SU-DHL-6 (cell line): ENCODE results near the gene ZFAND3.

ENCODE experiments used
- H2AFZ ChIP-seq: fragments of 200-600 bp; sonication (generic); 2 replicates; pipeline ENCODE4 v1.6.1; 2014; ENCODE audit warnings: low read depth, mild to moderate bottlenecking, moderate library complexity, mixed read lengths, antibody characterized with exemption, low read length; ENCODE audit not compliant: severe bottlenecking
- H3F3A ChIP-seq: fragments of 200-600 bp; shearing (Covaris generic); 2 replicates; pipeline ENCODE4 v1.6.0; 2016; ENCODE audit warnings: antibody characterized with exemption, mild to moderate bottlenecking; ENCODE audit not compliant: insufficient read depth
- H3K27ac ChIP-seq: fragments of 200-600 bp; sonication (generic); 2 replicates; pipeline ENCODE4 v1.5.1; 2016; ENCODE audit warnings: low read depth, mild to moderate bottlenecking, low read length, moderate library complexity, mixed read lengths
- H3K27me3 ChIP-seq: fragments of 200-600 bp; sonication (generic), shearing (Covaris generic); 2 replicates; pipeline ENCODE4 v1.6.0; 2014; ENCODE audit warnings: mild to moderate bottlenecking, low read length
- H3K36me3 ChIP-seq: fragments of 200-600 bp; sonication (generic); 2 replicates; pipeline ENCODE4 v1.6.1; 2014; ENCODE audit warnings: mild to moderate bottlenecking, low read length, mixed read lengths
- H3K4me2 ChIP-seq: fragments of 300-600, 200-600 bp; shearing (Covaris generic), sonication (generic); 2 replicates; pipeline ENCODE4 v1.6.0; 2014; ENCODE audit warnings: low read length, low read depth, mild to moderate bottlenecking; ENCODE audit not compliant: poor library complexity, severe bottlenecking
- H3K4me3 ChIP-seq: fragments of 200-600 bp; sonication (generic); 2 replicates; pipeline ENCODE4 v1.5.1; 2014; ENCODE audit warnings: antibody characterized with exemption, low read length, mild to moderate bottlenecking, mixed read lengths; ENCODE audit not compliant: insufficient read depth, poor library complexity, severe bottlenecking
- H3K79me2 ChIP-seq: fragments of 200-600 bp; sonication (generic); 2 replicates; pipeline ENCODE4 v1.6.1; 2014; ENCODE audit warnings: mild to moderate bottlenecking, low read length, moderate library complexity; ENCODE audit not compliant: insufficient read depth
- H3K9ac ChIP-seq: fragments of 200-600 bp; sonication (generic); 2 replicates; pipeline ENCODE4 v1.7.0; 2014; ENCODE audit warnings: mild to moderate bottlenecking, low read length
- H3K9me2 ChIP-seq: fragments of 200-600 bp; sonication (generic); replicated peaks from 2 replicates; pipeline ENCODE4 v1.6.1; 2014; ENCODE audit warnings: low read length; ENCODE audit not compliant: insufficient read depth
- H3K9me3 ChIP-seq: fragments of 200-600 bp; sonication (generic); 2 replicates; pipeline ENCODE4 v1.6.1; 2014; ENCODE audit warnings: low read length, mixed read lengths; ENCODE audit not compliant: insufficient read depth
- H4K20me1 ChIP-seq: fragments of 200-600 bp; sonication (generic); 2 replicates; pipeline ENCODE4 v1.6.1; 2014; ENCODE audit warnings: low read depth, mild to moderate bottlenecking, antibody characterized with exemption, low read length, moderate library complexity, mixed read lengths
- EZH2phosphoT487 ChIP-seq: fragments of 200-600 bp; sonication (generic), shearing (Covaris generic); conservative IDR thresholded peaks from 2 replicates; pipeline ENCODE4 v1.6.1; 2018; ENCODE audit warnings: mild to moderate bottlenecking, antibody characterized with exemption, low read length, moderate library complexity, mixed read lengths
- TF ChIP-seq, protein P1 (sequence below): fragments of 200-600 bp; sonication (generic); IDR thresholded peaks from one replicate; pipeline ENCODE4 v1.5.1; 2017; ENCODE audit warnings: antibody characterized with exemption, mild to moderate bottlenecking, low read length, moderate library complexity; ENCODE audit not compliant: insufficient read depth, poor library complexity, severe bottlenecking

Gene ZFAND3

DNA sequence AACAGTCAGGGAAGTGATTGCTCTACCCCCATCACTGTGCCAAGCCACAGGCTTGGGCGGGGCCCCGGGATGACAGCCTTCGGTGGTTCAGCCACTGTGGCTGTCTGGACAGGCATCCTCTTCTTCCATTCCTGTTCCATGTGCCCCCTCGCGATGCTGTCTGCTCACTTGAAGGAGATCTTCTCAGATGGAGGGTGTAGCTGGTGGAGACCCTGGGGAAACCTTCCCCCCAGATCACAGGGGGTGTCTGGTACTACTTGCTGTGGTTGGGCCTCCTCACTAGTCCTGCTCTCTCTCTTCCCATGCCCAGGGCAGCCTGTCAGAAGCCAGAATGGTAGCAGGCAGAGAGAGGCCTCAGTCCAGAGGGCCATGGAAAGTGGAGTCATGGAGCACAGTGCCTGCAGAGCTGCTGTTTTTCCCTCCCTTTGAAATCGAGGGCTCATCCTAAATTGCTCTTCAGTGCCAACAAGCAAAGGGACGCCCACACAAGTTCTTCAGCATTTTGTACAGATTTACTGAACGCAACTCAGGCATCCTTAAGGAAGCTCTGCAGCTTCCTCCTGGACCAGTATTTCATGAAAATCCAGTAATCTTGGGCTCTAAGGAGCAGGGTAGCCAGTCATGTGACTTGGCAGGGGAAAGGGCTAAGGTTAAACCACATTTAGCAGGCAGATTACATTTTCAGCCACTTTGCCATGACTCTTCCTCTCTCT, 326.6 kb downstream of the ZFAND3 start:
- Histone ChIP-seq H3K27ac (no peak overlapping the region), H3K4me3 (no peak overlapping the region), H3K36me3 (no peaks in the 10 kb centered on the region), H4K20me1 (no peaks in the 10 kb centered on the region), H3K27me3 (no peaks in the 10 kb centered on the region), H3K79me2 (no peaks in the 10 kb centered on the region), H2AFZ (no peak overlapping the region), H3K9me3 (no peaks in the 10 kb centered on the region), H3K9me2 (no peaks in the 10 kb centered on the region), H3K9ac (no peak overlapping the region), H3F3A (no peaks in the 10 kb centered on the region), H3K4me2 (no peak overlapping the region)
- no peak for TF ChIP-seq EZH2phosphoT487
- TF ChIP-seq, protein P1, sequence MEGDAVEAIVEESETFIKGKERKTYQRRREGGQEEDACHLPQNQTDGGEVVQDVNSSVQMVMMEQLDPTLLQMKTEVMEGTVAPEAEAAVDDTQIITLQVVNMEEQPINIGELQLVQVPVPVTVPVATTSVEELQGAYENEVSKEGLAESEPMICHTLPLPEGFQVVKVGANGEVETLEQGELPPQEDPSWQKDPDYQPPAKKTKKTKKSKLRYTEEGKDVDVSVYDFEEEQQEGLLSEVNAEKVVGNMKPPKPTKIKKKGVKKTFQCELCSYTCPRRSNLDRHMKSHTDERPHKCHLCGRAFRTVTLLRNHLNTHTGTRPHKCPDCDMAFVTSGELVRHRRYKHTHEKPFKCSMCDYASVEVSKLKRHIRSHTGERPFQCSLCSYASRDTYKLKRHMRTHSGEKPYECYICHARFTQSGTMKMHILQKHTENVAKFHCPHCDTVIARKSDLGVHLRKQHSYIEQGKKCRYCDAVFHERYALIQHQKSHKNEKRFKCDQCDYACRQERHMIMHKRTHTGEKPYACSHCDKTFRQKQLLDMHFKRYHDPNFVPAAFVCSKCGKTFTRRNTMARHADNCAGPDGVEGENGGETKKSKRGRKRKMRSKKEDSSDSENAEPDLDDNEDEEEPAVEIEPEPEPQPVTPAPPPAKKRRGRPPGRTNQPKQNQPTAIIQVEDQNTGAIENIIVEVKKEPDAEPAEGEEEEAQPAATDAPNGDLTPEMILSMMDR: no peak

DNA sequence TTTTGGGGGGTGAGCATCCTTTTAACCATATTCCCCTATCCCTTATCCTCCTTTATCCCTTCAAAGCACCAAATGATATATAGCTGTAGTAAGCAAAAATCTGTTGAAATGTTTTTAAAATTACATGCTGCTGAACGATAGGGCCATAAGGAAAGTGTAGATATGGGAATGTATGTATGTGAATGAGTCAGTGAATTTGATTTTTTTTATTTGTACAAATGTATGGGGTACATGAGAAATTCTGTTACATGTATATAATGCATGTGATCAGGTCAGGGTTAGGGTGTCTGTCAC, 327.2 kb downstream of the ZFAND3 start:
- H3K4me3 ChIP-seq: no peak overlapping the region
- no peaks in the 10 kb centered on the region for H3F3A ChIP-seq
- H4K20me1 ChIP-seq: no peaks in the 10 kb centered on the region
- no peaks in the 10 kb centered on the region for H3K27me3 ChIP-seq
- TF ChIP-seq, protein P1: no peak
- no peak for TF ChIP-seq EZH2phosphoT487
- H2AFZ ChIP-seq: no peak overlapping the region
- H3K9ac ChIP-seq: no peak overlapping the region
- H3K27ac ChIP-seq: no peak overlapping the region
- no peaks in the 10 kb centered on the region for H3K36me3 ChIP-seq
- no peaks in the 10 kb centered on the region for H3K9me3 ChIP-seq
- H3K9me2 ChIP-seq: no peaks in the 10 kb centered on the region
- H3K79me2 ChIP-seq: no peaks in the 10 kb centered on the region
- H3K4me2 ChIP-seq: no peak overlapping the region

DNA sequence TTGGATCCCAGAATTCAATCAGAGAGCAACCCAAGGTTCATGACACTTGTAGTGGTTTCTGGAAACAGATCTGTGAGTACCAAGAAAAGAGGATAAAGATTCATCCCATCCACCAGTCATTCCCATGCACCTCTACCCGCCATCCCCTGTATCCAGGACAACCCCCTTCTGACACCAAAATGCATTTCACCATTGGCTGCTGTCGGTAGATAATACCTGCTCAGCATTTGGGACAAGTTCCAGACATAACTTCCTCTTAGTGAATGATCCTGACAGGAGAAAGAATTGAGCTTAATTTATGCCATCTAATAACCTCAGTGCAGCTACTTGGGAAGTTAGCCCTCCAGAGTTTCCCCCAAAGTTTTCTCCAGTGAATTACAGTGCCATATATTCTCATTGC, 329.1 kb downstream of the ZFAND3 start:
- no peaks in the 10 kb centered on the region for H3K27me3 ChIP-seq
- no peak overlapping the region for H3K4me2 ChIP-seq
- no peak overlapping the region for H2AFZ ChIP-seq
- TF ChIP-seq EZH2phosphoT487: no peak
- TF ChIP-seq, protein P1: no peak
- H3K36me3 ChIP-seq: no peaks in the 10 kb centered on the region
- H3K79me2 ChIP-seq: no peaks in the 10 kb centered on the region
- H3K27ac ChIP-seq: no peak overlapping the region
- no peaks in the 10 kb centered on the region for H3K9me3 ChIP-seq
- no peaks in the 10 kb centered on the region for H3F3A ChIP-seq
- no peaks in the 10 kb centered on the region for H3K9me2 ChIP-seq
- no peaks in the 10 kb centered on the region for H4K20me1 ChIP-seq
- H3K9ac ChIP-seq: no peak overlapping the region
- H3K4me3 ChIP-seq: no peak overlapping the region
